ENCODE data around the gene RSRP1. TPM values are rescaled to one million over a fixed set of nuclear protein-coding genes. Genes with fewer than 3 reads are reported as not detected.
"Not testable (repeated sequence)": the region's sequence is repeated elsewhere in the genome, so short reads cannot be mapped to it uniquely, and the experiment has no call there.

The RSRP1 gene
- total and polyA plus RNA-seq, 2 experiments from 2014 or later = 91.4 to 93.7 TPM

DNA sequence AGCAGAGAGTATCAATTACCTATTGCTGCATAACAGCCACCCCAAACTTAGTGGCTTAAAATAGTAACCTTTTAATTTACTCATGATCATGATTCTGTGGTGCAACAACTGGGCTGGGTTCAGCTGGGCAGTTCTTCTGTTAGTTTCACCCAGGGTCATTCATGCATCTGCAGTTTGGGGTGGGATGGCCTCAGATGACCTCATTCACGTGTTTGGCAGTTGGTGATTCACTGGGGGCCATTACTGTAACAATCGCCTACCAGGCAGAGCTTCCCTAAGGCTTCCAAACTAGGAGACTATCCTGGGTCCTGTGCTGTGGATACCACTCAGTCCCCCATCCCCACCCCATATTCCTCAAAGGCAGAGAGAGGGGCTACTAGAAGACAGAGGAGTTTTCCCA, 31.1 kb upstream of the RSRP1 start:
- not testable (repeated sequence) for H3K27me3 Mint-ChIP-seq (ENCODE audit: insufficient read depth, low read depth, poor library complexity); H3K27ac Mint-ChIP-seq; DNase-seq (ENCODE audit: low spot score); H3K36me3 ChIP-seq (ENCODE audit: insufficient read depth); H3K4me2 ChIP-seq; H2AFZ ChIP-seq; H3K9me2 ChIP-seq (ENCODE audit: insufficient read depth); H3K9me3 Mint-ChIP-seq; H3K4me3 Mint-ChIP-seq; H3K27me3 ChIP-seq (ENCODE audit: insufficient read depth); H3K4me1 ChIP-seq (ENCODE audit: insufficient read depth); H3F3A ChIP-seq (replicated peaks; ENCODE audit: low read depth); H4K20me1 ChIP-seq (replicated peaks; ENCODE audit: insufficient read depth); H3K27ac ChIP-seq (ENCODE audit: low read depth); H3K4me1 Mint-ChIP-seq; H3K79me2 ChIP-seq (replicated peaks; ENCODE audit: insufficient read depth); H3K36me3 Mint-ChIP-seq (ENCODE audit: low read depth); ATAC-seq; H3K4me3 ChIP-seq

DNA sequence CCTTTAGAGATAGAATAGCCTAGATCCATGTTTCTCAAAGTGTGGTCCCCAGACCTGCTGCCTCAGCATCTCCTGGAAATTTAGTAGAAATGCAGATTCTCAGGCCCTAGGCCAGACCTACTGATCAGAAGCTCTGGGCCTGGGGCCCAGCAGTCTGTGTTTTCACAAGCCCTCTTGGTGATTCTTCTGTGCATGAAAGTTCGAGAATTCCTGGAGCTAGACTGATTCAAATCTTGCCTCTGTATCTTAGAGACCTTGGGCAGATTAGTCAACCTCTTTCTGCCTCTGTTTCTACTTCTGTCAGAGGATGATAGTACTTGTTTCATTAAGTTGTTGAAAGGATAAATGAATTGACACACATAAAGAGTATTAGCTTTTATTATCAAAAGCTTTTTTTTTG, 30.0 kb upstream of the RSRP1 start:
- not testable (repeated sequence) for ATAC-seq

DNA sequence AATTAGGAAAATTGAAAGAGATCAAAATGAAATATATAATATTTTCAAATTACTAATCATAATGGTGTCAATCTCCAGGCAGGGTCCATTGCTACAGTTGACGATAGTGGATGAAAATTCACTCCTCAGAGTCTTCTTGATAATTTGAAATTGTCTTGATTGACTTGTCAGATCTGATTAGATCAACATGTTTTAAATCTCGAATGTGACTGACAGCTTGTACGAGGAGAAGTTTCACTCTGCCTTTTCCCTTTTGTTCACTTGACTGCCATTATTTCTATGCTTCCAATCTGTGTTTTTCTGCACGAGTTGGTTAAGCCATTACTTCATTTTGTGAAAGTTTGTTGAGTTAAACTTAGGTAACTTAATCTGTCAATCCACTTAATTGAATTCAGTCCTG, 28.4 kb upstream of the RSRP1 start:
- H3K27me3 ChIP-seq (ENCODE audit: insufficient read depth); H3K4me2 ChIP-seq; H3K4me1 ChIP-seq (ENCODE audit: insufficient read depth); H3F3A ChIP-seq (replicated peaks; ENCODE audit: low read depth); H3K79me2 ChIP-seq (replicated peaks; ENCODE audit: insufficient read depth); H3K27ac Mint-ChIP-seq; H3K4me3 Mint-ChIP-seq; H3K4me3 ChIP-seq; H3K36me3 Mint-ChIP-seq (ENCODE audit: low read depth); H3K9me2 ChIP-seq (ENCODE audit: insufficient read depth); H3K27ac ChIP-seq (ENCODE audit: low read depth); H3K27me3 Mint-ChIP-seq (ENCODE audit: insufficient read depth, low read depth, poor library complexity); H3K9me3 Mint-ChIP-seq; DNase-seq (ENCODE audit: low spot score); ATAC-seq; H4K20me1 ChIP-seq (replicated peaks; ENCODE audit: insufficient read depth); H3K36me3 ChIP-seq (ENCODE audit: insufficient read depth); H3K4me1 Mint-ChIP-seq; H2AFZ ChIP-seq: not testable (repeated sequence)

More for the DNA sequence above, 30.0 kb upstream of the RSRP1 start:
- H3K4me3 Mint-ChIP-seq; H3K27me3 ChIP-seq (ENCODE audit: insufficient read depth); H3K27ac Mint-ChIP-seq; H3K79me2 ChIP-seq (replicated peaks; ENCODE audit: insufficient read depth); H3K36me3 ChIP-seq (ENCODE audit: insufficient read depth); H3K4me1 ChIP-seq (ENCODE audit: insufficient read depth); H3F3A ChIP-seq (replicated peaks; ENCODE audit: low read depth); DNase-seq (ENCODE audit: low spot score); H3K9me2 ChIP-seq (ENCODE audit: insufficient read depth); H3K27ac ChIP-seq (ENCODE audit: low read depth); H3K4me2 ChIP-seq; H2AFZ ChIP-seq; H3K27me3 Mint-ChIP-seq (ENCODE audit: insufficient read depth, low read depth, poor library complexity); H3K4me3 ChIP-seq; H3K4me1 Mint-ChIP-seq; H3K36me3 Mint-ChIP-seq (ENCODE audit: low read depth); H4K20me1 ChIP-seq (replicated peaks; ENCODE audit: insufficient read depth); H3K9me3 Mint-ChIP-seq: not testable (repeated sequence)

DNA sequence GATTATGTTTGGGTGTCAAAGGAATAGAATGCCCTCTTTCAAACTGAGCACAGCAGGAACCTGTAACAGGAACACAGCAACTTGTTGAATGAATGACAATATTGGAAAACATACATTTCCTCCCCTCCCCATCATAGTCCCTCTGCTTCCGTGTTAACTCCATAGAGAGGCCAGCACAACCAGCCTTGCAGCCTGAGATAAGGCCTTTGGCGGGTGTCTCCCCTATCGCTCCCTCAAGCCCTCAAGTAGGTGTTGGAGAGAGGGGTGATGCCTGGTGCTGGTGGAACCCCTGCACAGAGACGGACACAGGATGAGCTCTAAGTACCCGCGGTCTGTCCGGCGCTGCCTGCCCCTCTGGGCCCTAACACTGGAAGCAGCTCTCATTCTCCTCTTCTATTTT, 25.0 kb upstream of the RSRP1 start, which contains the start of gene RHD:
Gene RHD (plus strand): TSS at position 272 of the 400 bp plus-strand sequence. CDS start 39 bp downstream, at position 311.
- H4K20me1 ChIP-seq (replicated peaks; ENCODE audit: insufficient read depth); H3K27me3 ChIP-seq (ENCODE audit: insufficient read depth); H3K4me3 ChIP-seq; H3K9me2 ChIP-seq (ENCODE audit: insufficient read depth); H3K79me2 ChIP-seq (replicated peaks; ENCODE audit: insufficient read depth); H3K4me2 ChIP-seq; H3K4me1 ChIP-seq (ENCODE audit: insufficient read depth); H3K4me3 Mint-ChIP-seq; H3F3A ChIP-seq (replicated peaks; ENCODE audit: low read depth); H3K27ac ChIP-seq (ENCODE audit: low read depth); H3K9me3 Mint-ChIP-seq; H3K27me3 Mint-ChIP-seq (ENCODE audit: insufficient read depth, low read depth, poor library complexity); H3K36me3 Mint-ChIP-seq (ENCODE audit: low read depth); H3K4me1 Mint-ChIP-seq; H3K27ac Mint-ChIP-seq; DNase-seq (ENCODE audit: low spot score); H2AFZ ChIP-seq; H3K36me3 ChIP-seq (ENCODE audit: insufficient read depth): not testable (repeated sequence)
- ATAC-seq = peak; percentile 28

DNA sequence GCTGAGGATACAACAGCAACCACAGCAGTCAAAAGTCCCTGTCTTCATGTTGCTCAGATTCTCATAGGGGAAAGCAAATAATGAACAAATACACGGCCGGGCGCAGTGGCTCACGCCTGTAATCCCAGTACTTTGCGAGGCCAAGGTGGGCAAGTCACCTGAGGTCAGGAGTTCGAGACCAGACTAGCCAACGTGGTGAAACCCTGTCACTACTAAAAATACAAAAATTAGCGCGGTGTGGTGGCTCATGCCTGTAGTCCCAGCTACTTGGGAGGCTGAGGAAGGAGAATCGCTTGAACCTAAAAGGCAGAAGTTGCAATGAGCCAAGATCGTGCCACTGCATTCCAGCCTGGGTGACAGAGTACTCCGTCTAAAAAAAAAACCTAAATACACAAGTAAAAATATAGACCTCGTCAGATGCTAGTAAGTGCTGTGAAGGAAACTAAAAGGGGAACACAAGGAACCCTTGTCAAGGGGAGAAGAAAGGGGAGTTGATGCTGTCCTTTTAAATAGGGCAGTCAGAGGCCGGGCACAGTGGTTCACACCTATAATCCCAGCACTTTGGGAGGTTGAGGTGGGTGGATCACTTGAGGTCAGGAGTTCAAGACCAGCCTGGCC, 21.0 kb upstream of the RSRP1 start:
- Histone ChIP-seq H3K4me3 (peak overlapping the region; percentile 46), H3K4me2 (peak overlapping the region; percentile 64)
- H3F3A ChIP-seq (replicated peaks; ENCODE audit: low read depth); H2AFZ ChIP-seq; ATAC-seq; H3K9me3 Mint-ChIP-seq; H3K27ac Mint-ChIP-seq; H3K4me1 ChIP-seq (ENCODE audit: insufficient read depth); H3K27me3 Mint-ChIP-seq (ENCODE audit: insufficient read depth, low read depth, poor library complexity); H3K27me3 ChIP-seq (ENCODE audit: insufficient read depth); H3K27ac ChIP-seq (ENCODE audit: low read depth); H3K4me1 Mint-ChIP-seq; H3K79me2 ChIP-seq (replicated peaks; ENCODE audit: insufficient read depth); H4K20me1 ChIP-seq (replicated peaks; ENCODE audit: insufficient read depth); H3K36me3 Mint-ChIP-seq (ENCODE audit: low read depth); H3K9me2 ChIP-seq (ENCODE audit: insufficient read depth); DNase-seq (ENCODE audit: low spot score); H3K36me3 ChIP-seq (ENCODE audit: insufficient read depth): not testable (repeated sequence)
- H3K4me3 Mint-ChIP-seq = peak overlapping the region; percentile 67

DNA sequence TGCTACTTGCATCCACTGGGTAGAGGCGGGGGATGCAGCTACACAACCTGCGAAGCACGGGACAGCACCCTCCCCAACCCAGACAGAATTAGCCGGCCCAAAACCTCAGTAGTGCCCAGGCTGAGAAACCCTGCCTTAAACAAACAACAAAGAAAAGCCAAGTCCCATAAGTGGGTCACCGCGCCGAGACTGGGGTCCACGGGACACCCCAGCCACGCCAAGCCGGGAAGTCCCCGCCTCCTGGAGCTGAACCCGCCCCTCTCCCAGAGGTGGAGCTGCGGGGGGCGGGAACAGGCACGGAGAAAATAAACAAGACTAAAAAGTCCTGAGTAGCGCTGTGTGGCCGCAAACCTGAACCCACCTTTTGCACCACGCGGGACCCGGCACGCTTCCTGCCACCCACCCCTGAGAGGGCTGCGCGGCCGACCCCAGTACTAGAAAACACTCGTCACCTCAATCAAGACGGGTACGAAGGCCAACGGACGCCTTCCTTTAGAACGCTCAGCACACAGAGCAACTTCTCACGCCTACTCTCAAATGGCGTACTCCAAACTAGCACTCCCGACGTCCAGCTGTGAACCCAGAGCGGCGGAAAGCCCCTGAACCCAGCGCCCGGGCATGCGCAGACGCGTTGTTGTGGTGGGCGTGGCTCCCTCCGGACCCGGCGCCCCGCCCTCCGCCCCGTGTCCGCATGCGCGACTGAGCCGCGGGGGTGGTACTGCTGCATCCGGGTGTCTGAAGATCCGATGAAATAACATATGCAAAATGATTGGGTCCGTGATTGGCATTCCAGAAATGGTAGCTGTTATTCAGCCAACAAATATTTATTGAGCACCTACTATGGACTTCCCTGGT, 20.3 kb upstream of the RSRP1 start:
- not testable (repeated sequence) for H3K36me3 ChIP-seq (ENCODE audit: insufficient read depth); H4K20me1 ChIP-seq (replicated peaks; ENCODE audit: insufficient read depth); H3K27ac Mint-ChIP-seq; H3K79me2 ChIP-seq (replicated peaks; ENCODE audit: insufficient read depth); H3K9me2 ChIP-seq (ENCODE audit: insufficient read depth); H3F3A ChIP-seq (replicated peaks; ENCODE audit: low read depth); H3K9me3 Mint-ChIP-seq; H3K27ac ChIP-seq (ENCODE audit: low read depth); H3K27me3 Mint-ChIP-seq (ENCODE audit: insufficient read depth, low read depth, poor library complexity); H3K27me3 ChIP-seq (ENCODE audit: insufficient read depth); H3K36me3 Mint-ChIP-seq (ENCODE audit: low read depth); H3K4me1 ChIP-seq (ENCODE audit: insufficient read depth); H2AFZ ChIP-seq
- peaks cover 12% of the 10 kb centered on the region; the same call in 2 of the 3 replicates for H3K4me1 Mint-ChIP-seq
- peak; percentile 62 for DNase-seq (ENCODE audit: low spot score)
- H3K4me3 Mint-ChIP-seq = peak overlapping the region; percentile 67
- peak overlapping the region; percentile 48 for H3K4me3 ChIP-seq
- peak; percentile 60 for ATAC-seq
- peak overlapping the region; percentile 64 for H3K4me2 ChIP-seq
